ENCODE data around the gene EAF1. TPM values are rescaled to one million over a fixed set of nuclear protein-coding genes. Genes with fewer than 3 reads are reported as not detected.

EAF1 gene
- total RNA-seq, 1 experiment from 2014 or later = 28.3 TPM

- POLR2A ChIA-PET = no interaction called here
- peaks cover 67% of the 10 kb centered on the region for H3K36me3 Mint-ChIP-seq (ENCODE audit: insufficient read depth, unreplicated experiment)
- CTCF ChIA-PET = interaction anchor here (0.6 to 1.5 kb wide), 3 partner anchors 49 to 133 kb away, joined by 3 to 8 read pairs (median 4); no protein-coding TSS in a partner anchor
Observed at GRCh38 chr3:15430624-15431023, 3.2 kb downstream of the EAF1 start.

GRCh38 chr3:15431256-15431837 lies 3.9 kb downstream of the EAF1 start:
- no peak for DNase-seq (ENCODE audit: unreplicated experiment)
- no TSS peak for BruUV-seq (replicated peaks)
- Mint-ChIP-seq H3K27ac (ENCODE audit: low read depth, unreplicated experiment) (no peak overlapping the region), H3K9me3 (ENCODE audit: unreplicated experiment) (no peaks in the 10 kb centered on the region), H3K4me3 (ENCODE audit: unreplicated experiment) (no peak overlapping the region), H3K27me3 (ENCODE audit: insufficient read depth, unreplicated experiment) (no peaks in the 10 kb centered on the region), H3K4me1 (ENCODE audit: insufficient read depth, unreplicated experiment) (peaks cover 24% of the 10 kb centered on the region), H3K36me3 (ENCODE audit: insufficient read depth, unreplicated experiment) (peaks cover 67% of the 10 kb centered on the region)
- POLR2A ChIA-PET = no interaction called here
- CTCF ChIA-PET = interaction anchor here (0.5 to 1.5 kb wide), 2 partner anchors 125 to 129 kb away, joined by 3 to 8 read pairs; no protein-coding TSS in a partner anchor
- no peak for TF ChIP-seq CTCF (IDR thresholded peaks at IDR 0.05; ENCODE audit: unreplicated experiment)
- intact Hi-C loops (cut with micrococcal nuclease) = no loop called here

More at GRCh38 chr3:15430624-15431023, 3.2 kb downstream of the EAF1 start:
- DNase-seq (ENCODE audit: unreplicated experiment) = no peak
- intact Hi-C loops (cut with micrococcal nuclease) = no loop called here
- no peaks in the 10 kb centered on the region for H3K27me3 Mint-ChIP-seq (ENCODE audit: insufficient read depth, unreplicated experiment)
- no peak overlapping the region for H3K4me3 Mint-ChIP-seq (ENCODE audit: unreplicated experiment)
- no peak for TF ChIP-seq CTCF (IDR thresholded peaks at IDR 0.05; ENCODE audit: unreplicated experiment)
- no peak overlapping the region for H3K27ac Mint-ChIP-seq (ENCODE audit: low read depth, unreplicated experiment)
- no TSS peak for BruUV-seq (replicated peaks)
- H3K4me1 Mint-ChIP-seq (ENCODE audit: insufficient read depth, unreplicated experiment) = peaks cover 25% of the 10 kb centered on the region
- H3K9me3 Mint-ChIP-seq (ENCODE audit: unreplicated experiment) = no peaks in the 10 kb centered on the region

- Mint-ChIP-seq H3K36me3 (ENCODE audit: insufficient read depth, unreplicated experiment) (peaks cover 83% of the 10 kb centered on the region), H3K9me3 (ENCODE audit: unreplicated experiment) (no peaks in the 10 kb centered on the region), H3K4me1 (ENCODE audit: insufficient read depth, unreplicated experiment) (peaks cover 13% of the 10 kb centered on the region), H3K27ac (ENCODE audit: low read depth, unreplicated experiment) (no peak overlapping the region), H3K4me3 (ENCODE audit: unreplicated experiment) (no peak overlapping the region), H3K27me3 (ENCODE audit: insufficient read depth, unreplicated experiment) (no peaks in the 10 kb centered on the region)
- ChIA-PET CTCF (interaction anchor here (0.6 to 1.8 kb wide), 6 partner anchors 9 to 427 kb away, joined by 3 to 6 read pairs (median 4); no protein-coding TSS in a partner anchor), POLR2A (no interaction called here)
- no peak for DNase-seq (ENCODE audit: unreplicated experiment)
- BruUV-seq (replicated peaks) = no TSS peak
- intact Hi-C loops (cut with micrococcal nuclease) = no loop called here
- TF ChIP-seq CTCF (IDR thresholded peaks at IDR 0.05; ENCODE audit: unreplicated experiment) = no peak
Observed at GRCh38 chr3:15433531-15433930, 6.1 kb downstream of the EAF1 start.

- Mint-ChIP-seq H3K4me3 (ENCODE audit: unreplicated experiment) (no peak overlapping the region), H3K36me3 (ENCODE audit: insufficient read depth, unreplicated experiment) (peaks cover 95% of the 10 kb centered on the region), H3K27me3 (ENCODE audit: insufficient read depth, unreplicated experiment) (no peaks in the 10 kb centered on the region), H3K9me3 (ENCODE audit: unreplicated experiment) (no peaks in the 10 kb centered on the region), H3K27ac (ENCODE audit: low read depth, unreplicated experiment) (no peak overlapping the region), H3K4me1 (ENCODE audit: insufficient read depth, unreplicated experiment) (peaks cover 13% of the 10 kb centered on the region)
- no peak for DNase-seq (ENCODE audit: unreplicated experiment)
- ChIA-PET POLR2A (interaction anchor here (0.7 kb wide), 1 partner anchor 24 kb away, joined by 3 read pairs; no protein-coding TSS in a partner anchor), CTCF (interaction anchor here (0.7 to 1.8 kb wide), 2 partner anchors 10 to 30 kb away, joined by 3 to 6 read pairs; no protein-coding TSS in a partner anchor)
- no peak for TF ChIP-seq CTCF (IDR thresholded peaks at IDR 0.05; ENCODE audit: unreplicated experiment)
- BruUV-seq (replicated peaks) = no TSS peak
- intact Hi-C loops (cut with micrococcal nuclease) = no loop called here
Observed at GRCh38 chr3:15434756-15435155, 7.4 kb downstream of the EAF1 start.
